HepG2 (cell line): ENCODE results near the gene ST3GAL2. TPM values are rescaled to one million over a fixed set of nuclear protein-coding genes. Genes with fewer than 3 reads are reported as not detected.

Experiments
- ATAC-seq: fragments of 200-7000 bp; cut with Tn5 transposase; 3 replicates; pipeline ENCODE4 v1.9.1; 2020; ENCODE audit warnings: mild to moderate bottlenecking, moderate library complexity
- BruUV-seq: library from RNA; stranded (reverse); fragments of 400-500 nt; replicated peaks from 2 replicates; lab custom pipeline; 2021; lab: Mats Ljungman, UMichigan
- CTCF ChIA-PET: fragments of 300-600 bp; formaldehyde crosslinking; extraction: SDS; loops from one replicate; lab custom pipeline; 2021; ENCODE audit warnings: low total read pairs, inconsistent platforms, low intra/inter-chr PET ratio; lab: Yijun Ruan, JAX
- POLR2A ChIA-PET: fragments of 350-600 bp; sonication (Branson Sonifier 250); formaldehyde crosslinking; loops from one replicate; lab custom pipeline; 2020; ENCODE audit warnings: antibody characterized with exemption, inconsistent platforms; lab: Yijun Ruan, JAX
- DNase-seq: peaks from one replicate; pipeline ENCODE4 v3.0.0-alpha.2; 2015; ENCODE audit warnings: low spot score
- FAIRE-seq: peaks from 3 replicates; lab custom pipeline; 2011; peaks lifted over from hg19 to GRCh38; lab: Jason Lieb, UNC
- H2AFZ ChIP-seq: one replicate; pipeline ENCODE4 v1.6.1; 2011; ENCODE audit warnings: low read length, inconsistent platforms
- H3K27ac ChIP-seq: fragments of 300-600 bp; 3 replicates; pipeline ENCODE4 v1.8.0; 2011; ENCODE audit warnings: mixed run types, mild to moderate bottlenecking, mixed read lengths, low read length, inconsistent platforms; ENCODE audit not compliant: insufficient read depth; ENCODE audit errors: extremely low read length
- H3K27me3 ChIP-seq, 2 experiments: fragments of 200-600 bp in 1 of 2; 2 replicates in 1 of 2; 3 replicates in 1 of 2; pipeline versions ENCODE4 v1.6.0 to v1.8.0; 2011; ENCODE audit warnings: low read length in 2 of 2, mild to moderate bottlenecking in 2 of 2, moderate library complexity in 2 of 2, inconsistent platforms in 1 of 2; ENCODE audit not compliant: insufficient read depth in 2 of 2, control insufficient read depth in 1 of 2
- H3K36me3 ChIP-seq, 2 experiments: fragments of 200-600 bp in 1 of 2; replicated peaks in 1 of 2; 2 replicates in 1 of 2; 3 replicates in 1 of 2; pipeline versions ENCODE4 v1.5.1 to v1.8.0; 2011; ENCODE audit warnings: low read length in 2 of 2, inconsistent platforms in 1 of 2; ENCODE audit not compliant: insufficient read depth in 2 of 2, control insufficient read depth in 1 of 2
- H3K4me1 ChIP-seq: 2 replicates; pipeline ENCODE4 v1.5.1; 2012; ENCODE audit warnings: low read length, inconsistent platforms; ENCODE audit not compliant: insufficient read depth
- H3K4me2 ChIP-seq: 2 replicates; pipeline ENCODE4 v1.6.0; 2011; ENCODE audit warnings: low read depth, low read length, inconsistent platforms
- H3K4me3 ChIP-seq, 3 experiments: fragments of 200-600 bp in 1 of 3; sonication (generic), shearing (Covaris generic) in 1 of 3; replicated peaks in 1 of 3; 2 replicates each; pipeline ENCODE4 v1.5.1; 2011 to 2016; ENCODE audit warnings: low read length in 3 of 3, inconsistent platforms in 2 of 3, low read depth in 2 of 3, mild to moderate bottlenecking in 2 of 3, control low read depth in 1 of 3, mixed read lengths in 1 of 3; ENCODE audit not compliant: insufficient read depth in 1 of 3
- H3K79me2 ChIP-seq: one replicate; pipeline ENCODE4 v1.6.1; 2011; ENCODE audit warnings: low read length, inconsistent platforms; ENCODE audit not compliant: insufficient read depth
- H3K9ac ChIP-seq: 2 replicates; pipeline ENCODE4 v1.6.0; 2011; ENCODE audit warnings: mild to moderate bottlenecking, low read depth, low read length, inconsistent platforms; ENCODE audit not compliant: insufficient read depth
- H3K9me3 ChIP-seq: 2 replicates; pipeline ENCODE4 v1.5.1; 2012; ENCODE audit warnings: mild to moderate bottlenecking, low read length
- H4K20me1 ChIP-seq: 2 replicates; pipeline ENCODE4 v1.6.0; 2011; ENCODE audit warnings: inconsistent platforms, mild to moderate bottlenecking, low read length, moderate library complexity; ENCODE audit not compliant: insufficient read depth
- DDIT3 ChIP-seq: sonication (generic); formaldehyde crosslinking; IDR thresholded peaks from 2 replicates; pipeline ENCODE4 v1.4.0; 2020; ENCODE audit warnings: mild to moderate bottlenecking, missing genetic modification reagents
- ETS1 ChIP-seq: sonication (generic); formaldehyde crosslinking; IDR thresholded peaks from 2 replicates; pipeline ENCODE4 v1.4.0; 2020; ENCODE audit warnings: missing genetic modification reagents
- ETV5 ChIP-seq: IDR thresholded peaks from 2 replicates; pipeline ENCODE4 v1.6.1; 2018; ENCODE audit warnings: missing biosample characterization, missing genetic modification reagents, inconsistent platforms, borderline replicate concordance
- KLF16 ChIP-seq, 2 experiments: sonication (generic) in 1 of 2; formaldehyde crosslinking in 1 of 2; IDR thresholded peaks; 2 replicates each; pipeline versions ENCODE4 v1.6.1 to v1.8.0; 2016 to 2023; ENCODE audit warnings: missing genetic modification reagents in 2 of 2, missing compliant biosample characterization in 1 of 2
- SNAI1 ChIP-seq: sonication (generic); formaldehyde crosslinking; IDR thresholded peaks from 2 replicates; pipeline ENCODE4 v1.5.0; 2020; ENCODE audit warnings: mild to moderate bottlenecking, missing genetic modification reagents, borderline replicate concordance
- SNAPC2 ChIP-seq: sonication (generic); formaldehyde crosslinking; IDR thresholded peaks from 2 replicates; pipeline ENCODE4 v1.8.1; 2022; ENCODE audit warnings: mild to moderate bottlenecking, missing genetic modification reagents
- SNAPC4 ChIP-seq: sonication (generic); formaldehyde crosslinking; IDR thresholded peaks from 2 replicates; pipeline ENCODE4 v1.4.0; 2020; ENCODE audit warnings: mild to moderate bottlenecking, missing genetic modification reagents
- ZFP82 ChIP-seq: sonication (generic); formaldehyde crosslinking; IDR thresholded peaks from 2 replicates; pipeline ENCODE4 v1.5.1; 2020; ENCODE audit warnings: mild to moderate bottlenecking, missing genetic modification reagents, borderline replicate concordance
- ZNF180 ChIP-seq: sonication (generic); formaldehyde crosslinking; IDR thresholded peaks from 2 replicates; pipeline ENCODE4 v1.4.0; 2020; ENCODE audit warnings: low read depth, missing genetic modification reagents, borderline replicate concordance
- ZNF234 ChIP-seq: sonication (generic); formaldehyde crosslinking; conservative IDR thresholded peaks from 2 replicates; pipeline ENCODE4 v1.5.1; 2020; ENCODE audit warnings: mild to moderate bottlenecking, missing genetic modification reagents
- ZNF446 ChIP-seq: sonication (generic); formaldehyde crosslinking; IDR thresholded peaks from 2 replicates; pipeline ENCODE4 v1.5.0; 2020; ENCODE audit warnings: mild to moderate bottlenecking, missing genetic modification reagents
- ZNF784 ChIP-seq: sonication (generic); formaldehyde crosslinking; IDR thresholded peaks from 2 replicates; pipeline ENCODE4 v1.5.1; 2020; ENCODE audit warnings: missing genetic modification reagents, mild to moderate bottlenecking, borderline replicate concordance
- ZSCAN12 ChIP-seq: sonication (generic); formaldehyde crosslinking; IDR thresholded peaks from 2 replicates; pipeline ENCODE4 v1.9.0; 2021; ENCODE audit warnings: mild to moderate bottlenecking, missing genetic modification reagents
- ZSCAN25 ChIP-seq: sonication (generic); formaldehyde crosslinking; IDR thresholded peaks from 2 replicates; pipeline ENCODE4 v1.8.0; 2022; ENCODE audit warnings: mild to moderate bottlenecking, missing genetic modification reagents
- WGBS: methylation state at CpG from one replicate; pipeline ENCODE4 v1.1.6; 2017; ENCODE audit warnings: low lambda C conversion rate; 5-methylcytosine and 5-hydroxymethylcytosine counted together
- in situ Hi-C: cut with HindIII; loops from 2 replicates; pipeline ENCODE4 v1.10.0; 2017; ENCODE audit warnings: low pct_unique_long_range_greater_than_20kb; ENCODE audit not compliant: extremely low pct_ligation_motif_present
- intact Hi-C: fragments of 100-400 bp; cut with micrococcal nuclease; formaldehyde crosslinking; loops from one replicate; pipeline ENCODE4 v1.10.0; 2022; ENCODE audit not compliant: unreplicated experiment
- polyA plus RNA-seq, 8 experiments: library from polyadenylated mRNA; depleted of rRNA in 3 of 8; stranded (reverse) in 7 of 8; unstranded in 1 of 8; fragments of >200 nt; fragmentation: Illumina TruSeq in 4 of 8; extraction: Trizol in 4 of 8; gene quantifications; 2 replicates each; pipeline versions ENCODE4 v1.2.1 to v1.2.3, GENCODE V29; 2011 to 2016; ENCODE audit warnings: low read depth in 4 of 8, missing spikeins in 1 of 8, mixed read lengths in 1 of 8; ENCODE audit not compliant: insufficient read depth in 1 of 8
- total RNA-seq, 5 experiments: library from RNA; depleted of rRNA; stranded (reverse); fragments of >200 nt; fragmentation: Illumina TruSeq; extraction: Trizol; gene quantifications; 2 replicates each; pipeline ENCODE4 v1.2.3, GENCODE V29; 2016; ENCODE audit warnings: low read depth in 1 of 5

Gene ST3GAL2
- total and polyA plus RNA-seq, 2 of the 13 experiments (the other 11 are each of a cell fraction or from before 2014, with no cell fraction given) = 16.3 to 24.9 TPM

GRCh38 chr16:70453892-70454221 is 15.0 kb upstream of the ST3GAL2 start (continued):
- peak; percentile 48; the same call in 1 of the 2 replicates for TF ChIP-seq ETV5

- no peaks in the 10 kb centered on the region for H3K79me2 ChIP-seq
- DNase-seq = no peak
- in situ Hi-C loops = no loop called here
- intact Hi-C loops = loop anchor here (5.0 kb wide), 3 partner anchors 36 to 71 kb away; no protein-coding TSS in a partner anchor
- peak overlapping the region; percentile 86 for H2AFZ ChIP-seq
- H3K4me1 ChIP-seq = peaks cover 47% of the 10 kb centered on the region
- peak overlapping the region; percentile 97 for H3K27ac ChIP-seq
- no peak for FAIRE-seq
- H4K20me1 ChIP-seq = no peaks in the 10 kb centered on the region
- peak overlapping the region; percentile 88 to 90 (median 89) for H3K4me3 ChIP-seq
- POLR2A ChIA-PET = interaction anchor here (0.7 to 4.9 kb wide), 19 partner anchors 9 to 107 kb away, joined by 3 to 96 read pairs (median 4); partner anchors contain the start of genes DDX19A and ST3GAL2
- no peaks in the 10 kb centered on the region; a peak in 1 of 5 replicates for H3K27me3 ChIP-seq
- CTCF ChIA-PET = no interaction called here
- no peaks in the 10 kb centered on the region for H3K9me3 ChIP-seq
- no peak for ATAC-seq
- TSS peak; percentile 89 for BruUV-seq
- WGBS = 87% methylated on average over 11 of the region's 11 CpGs
- no peaks in the 10 kb centered on the region for H3K36me3 ChIP-seq
- peak overlapping the region; percentile 98 for H3K9ac ChIP-seq
- H3K4me2 ChIP-seq = peak overlapping the region; percentile 73
- TF ChIP-seq ZNF446 (CRISPR knock-in tag) (no peak), ZNF234 (CRISPR knock-in tag) (no peak), SNAPC4 (CRISPR knock-in tag) (peak; percentile 82; the same call in 1 of the 2 replicates), SNAI1 (CRISPR knock-in tag) (no peak), SNAPC2 (CRISPR knock-in tag) (peak; percentile 81; the same call in 1 of the 2 replicates), ZSCAN12 (CRISPR knock-in tag) (no peak), ZNF180 (no peak), KLF16 (CRISPR knock-in tag; IDR thresholded peaks at IDR 0.05) (no peak), ZSCAN25 (CRISPR knock-in tag) (peak; percentile 25; the same call in 1 of the 2 replicates), DDIT3 (CRISPR knock-in tag) (no peak), ETS1 (CRISPR knock-in tag) (0 out of 2 replicates have a peak, but pooled peaks have one; percentile 0), ZFP82 (CRISPR knock-in tag) (no peak), ZNF784 (CRISPR knock-in tag) (peak; percentile 3; the same call in 1 of the 2 replicates)
Measured at GRCh38 chr16:70453117-70453891, 14.4 kb upstream of the ST3GAL2 start.
